Amniotic stem cell (primary cell): ENCODE data around the gene TMPRSS9.

ENCODE experiments used
- DNase-seq: peaks from one replicate; lab custom pipeline; 2025; lab: John Stamatoyannopoulos, UW

The TMPRSS9 gene

DNA sequence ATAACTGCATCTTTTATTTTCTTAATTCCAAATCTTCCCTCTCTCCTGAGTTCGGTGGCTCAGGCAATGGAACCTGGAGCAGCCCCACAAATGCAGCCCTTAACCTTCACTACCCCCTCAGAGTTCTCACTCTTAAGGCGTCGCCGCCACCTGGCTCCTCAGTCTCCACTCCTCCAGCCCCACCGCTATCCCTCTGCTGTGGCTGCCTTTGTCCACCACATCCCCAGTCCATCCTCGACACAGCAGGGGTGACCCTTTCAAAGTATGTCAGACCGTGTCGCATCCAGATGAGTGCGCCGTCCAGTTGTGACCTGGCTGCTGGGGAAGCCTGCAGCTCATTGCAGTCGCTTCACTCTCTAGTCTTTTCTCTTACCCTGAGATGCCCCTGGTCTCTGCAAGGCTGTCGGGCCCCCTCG is 30.6 kb upstream of the TMPRSS9 start:
- DNase-seq, result no peak

DNA sequence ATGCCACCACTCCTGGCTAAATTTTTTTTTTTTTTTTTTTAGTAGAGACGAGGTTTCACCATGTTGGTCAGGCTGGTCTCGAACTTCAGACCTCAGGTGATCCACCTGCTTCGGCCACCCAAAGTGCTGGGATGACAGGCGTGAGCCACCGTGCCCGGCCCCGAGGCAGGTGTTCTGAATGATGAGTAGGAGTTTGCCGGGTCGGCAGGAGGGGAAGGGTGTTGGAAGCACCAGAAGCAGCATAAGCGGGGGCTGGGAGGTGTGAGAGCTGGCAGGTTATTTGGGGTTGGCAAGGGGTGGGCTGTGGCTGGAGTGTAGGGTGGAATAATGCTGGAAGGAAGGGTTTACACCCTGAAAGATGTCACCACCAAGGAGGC is 29.8 kb upstream of the TMPRSS9 start:
- DNase-seq, result no peak

DNA sequence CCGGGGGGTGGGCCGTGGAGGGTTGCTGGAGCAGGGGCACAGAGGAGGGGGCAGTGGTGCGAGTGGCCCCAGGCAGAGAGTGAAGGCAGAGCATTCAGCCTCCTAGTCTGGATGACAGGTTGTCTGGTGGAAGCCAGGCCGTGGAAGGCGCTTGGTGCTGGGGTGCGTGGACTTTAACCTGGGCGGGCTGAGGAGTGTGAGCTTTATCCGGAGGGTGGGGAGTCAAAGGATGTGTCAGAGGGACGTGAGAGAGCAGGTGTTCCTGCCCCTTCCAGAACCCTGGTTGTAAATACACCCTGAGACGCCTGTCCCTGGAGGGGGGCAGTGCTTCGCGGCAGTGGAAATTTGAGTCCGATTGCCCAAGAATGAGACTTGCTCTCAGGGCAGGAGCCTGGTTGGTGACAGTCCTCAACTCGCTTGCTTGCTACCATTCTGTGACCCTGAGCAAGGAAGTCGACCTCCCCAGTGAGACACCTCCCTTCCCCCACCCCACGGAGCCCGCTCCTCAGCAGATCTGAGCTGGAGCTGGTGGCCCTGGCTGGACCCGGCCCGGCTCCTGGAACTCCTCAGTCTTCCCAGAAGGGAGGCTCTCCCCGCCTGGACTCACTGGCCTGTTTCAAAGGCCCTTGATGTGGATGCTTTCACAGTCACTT is 29.3 kb upstream of the TMPRSS9 start:
- DNase-seq, result no peak

DNA sequence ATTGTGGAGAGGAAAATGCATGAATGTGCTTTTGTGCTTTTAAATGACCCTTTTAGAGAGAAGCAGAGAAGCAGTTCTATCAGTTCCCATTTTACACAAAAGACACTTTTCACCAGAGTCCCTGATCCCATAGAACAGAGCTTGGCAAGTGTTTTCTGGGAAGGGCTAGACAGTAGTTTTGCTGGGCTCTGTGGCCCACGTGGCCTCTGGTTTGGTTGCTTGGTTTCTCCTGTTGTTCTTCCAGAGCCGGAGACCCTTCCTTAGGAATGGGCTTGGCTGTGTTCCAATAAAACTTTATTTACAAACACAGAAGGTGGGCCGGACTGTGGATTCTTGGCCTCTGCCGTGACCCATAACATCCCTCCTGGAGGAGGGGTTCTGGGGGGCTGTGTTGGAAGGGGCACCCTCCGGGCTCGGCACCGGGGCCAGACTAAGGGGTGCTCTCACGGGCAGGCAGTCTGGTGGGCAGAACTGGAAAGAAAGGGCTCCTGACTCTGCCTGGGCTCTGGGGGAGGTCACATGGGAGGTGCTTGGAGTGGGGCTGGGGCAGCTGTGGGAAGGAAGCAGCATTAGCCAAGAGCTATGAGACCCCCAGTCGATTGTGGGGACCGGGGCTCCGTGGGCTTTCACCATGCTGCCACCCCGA is 28.3 kb upstream of the TMPRSS9 start:
- DNase-seq, result no peak

DNA sequence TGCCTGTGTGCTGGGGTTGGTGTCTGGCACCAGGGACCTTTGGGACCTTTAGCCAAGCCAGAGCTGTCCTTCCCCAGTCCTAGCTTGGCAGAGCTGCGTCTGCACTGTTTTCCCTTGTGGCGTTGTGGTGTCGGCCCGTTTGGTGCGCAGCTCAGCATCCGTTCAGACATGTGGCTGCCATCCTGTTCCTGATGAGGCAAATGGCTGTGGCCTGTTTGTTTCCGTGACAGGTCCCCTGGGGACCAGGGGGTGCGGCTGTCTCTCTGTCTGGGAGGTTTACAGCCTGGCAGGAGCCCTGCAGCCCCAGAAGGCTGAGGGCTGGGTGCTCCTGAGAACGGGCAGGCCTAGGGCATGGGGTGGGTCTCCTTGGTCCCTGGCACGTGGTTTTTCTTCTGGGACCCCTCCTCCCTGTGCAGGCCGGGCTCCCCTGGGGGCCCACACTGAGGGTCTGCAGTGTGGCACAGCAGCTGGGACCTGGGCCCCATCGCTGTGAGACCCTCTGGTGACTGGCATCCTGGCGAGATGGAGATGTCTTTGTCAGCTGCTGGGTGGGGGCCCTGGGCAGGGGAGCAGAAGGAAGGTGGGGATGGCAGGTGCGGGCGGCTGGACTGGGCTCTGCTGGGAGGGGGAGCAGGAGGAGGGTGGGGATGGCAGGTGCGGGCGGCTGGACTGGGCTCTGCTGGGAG is 27.6 kb upstream of the TMPRSS9 start:
- no peak for DNase-seq

DNA sequence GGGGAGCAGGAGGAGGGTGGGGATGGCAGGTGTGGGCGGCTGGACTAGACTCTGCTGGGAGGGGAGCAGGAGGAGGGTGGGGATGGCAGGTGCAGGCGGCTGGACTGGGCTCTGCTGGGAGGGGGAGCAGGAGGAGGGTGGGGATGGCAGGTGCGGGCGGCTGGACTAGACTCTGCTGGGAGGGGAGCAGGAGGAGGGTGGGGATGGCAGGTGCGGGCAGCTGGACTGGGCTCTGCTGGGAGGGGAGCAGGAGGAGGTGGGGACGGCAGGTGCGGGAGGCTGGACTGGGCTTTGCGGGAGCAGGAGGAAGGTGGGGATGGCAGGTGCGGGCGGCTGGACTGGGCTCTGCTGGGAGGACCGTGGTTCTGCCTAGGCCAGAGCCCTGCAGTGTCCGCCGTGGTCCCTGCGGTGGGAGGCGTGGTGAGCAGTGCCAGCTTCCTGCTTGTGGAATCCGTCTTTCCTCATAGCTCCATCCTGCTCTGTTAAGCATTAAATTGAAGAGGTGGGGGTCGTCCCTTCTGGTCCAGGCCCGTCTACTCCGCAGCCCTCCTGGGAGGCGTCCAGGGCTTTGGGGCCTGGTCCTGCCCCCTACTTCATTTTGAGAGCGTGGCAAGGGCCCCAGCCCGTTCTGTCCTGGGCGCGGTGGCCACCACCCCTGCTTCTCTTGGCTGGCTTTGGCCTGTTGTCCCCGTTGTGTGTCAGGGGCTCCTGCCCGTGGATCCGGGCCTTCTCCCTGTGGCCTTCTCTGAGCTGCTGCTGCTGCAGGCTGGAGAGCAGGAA is 26.8 kb upstream of the TMPRSS9 start:
- DNase-seq, result no peak

DNA sequence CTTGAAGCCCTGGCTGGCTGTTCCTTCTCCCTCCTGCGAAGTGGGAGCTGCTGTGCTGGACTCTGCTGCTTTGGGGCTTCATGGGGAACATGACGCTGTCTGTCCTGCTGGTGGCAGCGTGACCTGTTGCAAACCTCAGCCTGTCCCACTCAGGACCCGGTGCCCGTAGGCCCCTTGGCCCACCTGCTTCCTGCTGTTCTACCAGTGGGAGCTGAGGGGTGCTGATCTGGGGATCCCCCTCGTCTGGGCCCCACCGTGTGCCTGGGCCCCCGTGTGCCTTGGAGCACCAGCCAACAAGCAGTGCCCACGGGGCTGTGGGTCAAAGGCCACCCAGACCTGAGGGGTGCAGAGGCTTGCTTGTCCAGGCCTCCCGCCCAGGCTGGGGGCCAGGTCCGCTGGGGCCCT is 26.3 kb upstream of the TMPRSS9 start:
- DNase-seq, result no peak

DNA sequence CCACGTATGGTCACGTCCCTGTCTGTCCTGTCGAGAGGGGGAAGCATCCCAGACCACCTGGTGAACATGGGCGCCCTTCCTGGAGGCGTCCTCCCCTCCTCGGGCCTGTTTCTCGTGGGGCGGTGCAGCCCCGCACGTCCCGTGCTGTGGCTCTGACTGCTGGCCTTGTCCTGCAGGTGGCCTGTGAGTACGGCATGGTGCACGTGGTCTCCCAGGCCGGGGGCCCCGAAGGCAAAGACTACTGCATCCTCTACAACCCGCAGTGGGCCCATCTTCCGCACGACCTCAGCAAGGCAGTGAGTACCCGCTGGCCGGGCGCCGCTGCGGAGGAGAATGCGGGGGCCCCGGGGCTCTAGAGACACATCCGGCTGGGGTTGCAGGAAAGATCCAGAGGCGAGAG is 25.6 kb upstream of the TMPRSS9 start:
- no peak for DNase-seq

DNA sequence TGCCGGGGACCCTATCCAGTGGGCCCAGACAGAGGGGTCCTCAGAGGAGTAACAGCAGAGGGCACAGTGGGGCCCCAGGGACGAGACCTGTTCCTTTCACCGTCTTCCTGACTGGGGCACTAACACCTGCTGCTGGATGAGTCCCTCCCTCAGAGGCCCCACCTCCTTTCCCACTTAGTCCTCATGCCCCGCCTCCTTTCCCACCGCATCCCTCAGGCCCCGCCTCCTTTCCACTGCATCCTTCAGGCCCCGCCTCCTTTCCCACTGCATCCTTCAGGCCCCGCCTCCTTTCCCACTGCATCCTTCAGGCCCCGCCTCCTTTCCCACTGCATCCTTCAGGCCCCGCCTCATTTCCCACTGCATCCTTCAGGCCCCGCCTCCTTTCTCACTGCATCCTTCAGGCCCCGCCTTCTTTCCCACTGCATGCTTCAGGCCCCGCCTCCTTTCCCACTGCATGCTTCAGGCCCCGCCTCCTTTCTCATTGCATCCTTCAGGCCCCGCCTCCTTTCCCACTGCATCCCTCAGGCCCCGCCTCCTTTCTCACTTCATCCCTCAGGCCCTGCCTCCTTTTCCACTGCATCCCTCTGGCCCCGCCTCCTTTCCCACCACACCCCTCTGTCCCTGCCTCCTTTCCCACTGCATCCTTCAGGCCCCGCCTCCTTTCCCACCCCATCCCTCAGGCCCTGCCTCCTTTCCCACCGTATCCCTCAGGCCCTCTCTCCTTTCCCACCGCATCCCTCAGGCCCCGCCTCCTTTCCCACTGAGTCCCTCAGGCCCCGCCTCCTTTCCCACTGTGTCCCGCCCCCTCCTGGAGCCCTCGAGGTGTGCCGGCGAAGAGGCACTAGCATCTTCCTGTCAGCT is 24.8 kb upstream of the TMPRSS9 start:
- DNase-seq, result no peak

DNA sequence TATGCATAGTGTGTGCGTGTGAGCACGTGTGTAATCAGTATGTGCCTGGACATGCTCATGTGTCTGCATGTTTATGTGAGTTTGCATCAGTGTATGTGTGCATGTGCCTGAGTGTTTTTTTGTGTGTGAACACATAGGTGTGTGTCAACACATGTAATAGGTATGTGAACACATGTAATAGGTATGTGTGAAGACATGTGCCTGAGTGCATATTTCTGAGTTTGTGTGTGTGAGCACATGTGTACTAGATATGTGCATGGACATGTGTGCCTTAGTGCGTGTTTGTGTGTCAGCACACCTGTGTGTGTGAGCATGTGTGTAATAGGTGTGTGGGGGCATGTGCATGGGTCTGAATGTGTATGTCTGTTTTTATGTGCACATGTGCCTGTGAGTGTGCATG is 24.2 kb upstream of the TMPRSS9 start:
- DNase-seq, result no peak

DNA sequence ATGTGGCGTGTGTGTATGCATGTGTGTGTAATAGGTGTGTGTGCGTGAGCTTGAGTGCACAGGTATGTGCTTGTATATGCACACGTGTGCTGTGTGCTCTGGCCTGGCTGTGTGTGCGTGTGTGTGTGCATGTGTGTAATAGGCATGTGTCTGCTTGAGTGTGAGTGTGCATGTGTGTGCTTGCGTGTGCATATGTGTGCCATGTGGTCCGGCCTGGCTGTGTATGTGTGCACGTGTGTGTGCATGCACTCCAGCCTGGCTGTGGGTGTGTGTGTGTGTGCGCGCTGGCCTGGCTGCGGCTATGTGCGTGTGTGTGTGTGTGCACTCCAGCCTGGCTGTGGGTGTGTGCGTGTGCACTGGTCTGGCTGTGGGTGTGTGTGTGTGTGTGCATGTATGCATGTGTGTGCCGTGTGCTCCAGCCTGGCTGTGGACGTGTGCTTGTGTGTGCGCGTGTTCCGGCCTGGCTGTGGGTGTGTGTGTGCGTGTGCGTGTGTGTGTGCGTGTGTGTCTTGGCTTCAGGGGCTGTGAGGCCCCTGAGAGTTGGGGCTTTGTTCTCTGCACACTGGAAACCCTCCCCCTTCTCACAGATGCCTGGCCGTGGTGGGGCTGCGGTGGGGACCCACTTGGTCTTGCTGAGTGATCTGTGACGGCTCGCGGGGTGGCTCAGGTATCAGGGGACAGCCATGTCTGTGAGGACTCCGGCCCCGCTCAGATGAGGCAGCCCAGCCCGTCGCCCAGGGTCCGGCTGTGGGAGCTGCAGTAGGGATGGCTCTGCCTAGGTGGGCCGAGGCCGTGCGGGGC is 23.3 kb upstream of the TMPRSS9 start:
- DNase-seq, result no peak

DNA sequence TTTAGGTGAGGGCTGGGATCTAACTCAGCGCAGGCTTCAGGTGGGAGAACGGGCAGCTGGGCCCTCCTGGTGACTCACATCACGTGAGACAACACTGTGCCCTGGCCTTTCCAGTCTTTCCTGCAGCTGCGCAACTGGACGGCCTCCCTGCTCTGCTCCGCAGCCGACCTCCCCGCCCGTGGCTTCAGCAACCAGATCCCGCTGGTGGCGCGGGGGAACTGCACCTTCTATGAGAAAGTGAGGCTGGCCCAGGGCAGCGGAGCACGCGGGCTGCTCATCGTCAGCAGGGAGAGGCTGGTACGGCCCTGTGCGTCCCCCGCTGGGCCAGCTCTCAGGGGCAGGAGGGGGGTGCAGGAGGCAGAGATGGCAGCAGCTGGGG is 22.7 kb upstream of the TMPRSS9 start:
- DNase-seq, result no peak

DNA sequence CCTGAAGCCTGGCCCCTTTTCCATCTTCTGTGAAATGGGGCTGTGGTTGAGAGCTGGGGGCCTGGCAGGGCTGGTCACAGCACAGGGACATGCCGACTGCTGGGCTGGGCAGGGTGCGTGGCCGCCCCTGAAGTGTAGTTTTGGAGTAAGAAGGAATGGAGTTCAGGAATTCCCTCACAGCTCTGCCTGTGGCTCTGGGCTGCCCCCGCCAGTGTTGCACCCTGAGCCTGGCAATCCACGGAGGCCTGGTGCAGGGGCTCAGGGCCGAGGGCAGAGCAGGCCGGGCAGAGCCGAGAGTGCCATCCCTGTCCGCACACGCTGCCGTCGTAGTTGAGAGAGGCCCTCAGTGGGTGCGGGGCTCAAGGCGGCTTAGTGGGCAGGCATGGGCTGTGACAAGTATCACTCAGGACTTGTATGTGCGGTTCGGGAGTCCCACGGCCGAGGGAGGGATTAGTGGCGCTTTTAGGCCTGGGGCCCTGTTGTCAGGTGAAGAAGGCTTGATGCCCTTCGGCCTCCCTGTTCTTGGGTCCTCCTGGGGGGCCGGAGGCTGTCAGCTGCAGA is 21.9 kb upstream of the TMPRSS9 start:
- DNase-seq, result no peak

DNA sequence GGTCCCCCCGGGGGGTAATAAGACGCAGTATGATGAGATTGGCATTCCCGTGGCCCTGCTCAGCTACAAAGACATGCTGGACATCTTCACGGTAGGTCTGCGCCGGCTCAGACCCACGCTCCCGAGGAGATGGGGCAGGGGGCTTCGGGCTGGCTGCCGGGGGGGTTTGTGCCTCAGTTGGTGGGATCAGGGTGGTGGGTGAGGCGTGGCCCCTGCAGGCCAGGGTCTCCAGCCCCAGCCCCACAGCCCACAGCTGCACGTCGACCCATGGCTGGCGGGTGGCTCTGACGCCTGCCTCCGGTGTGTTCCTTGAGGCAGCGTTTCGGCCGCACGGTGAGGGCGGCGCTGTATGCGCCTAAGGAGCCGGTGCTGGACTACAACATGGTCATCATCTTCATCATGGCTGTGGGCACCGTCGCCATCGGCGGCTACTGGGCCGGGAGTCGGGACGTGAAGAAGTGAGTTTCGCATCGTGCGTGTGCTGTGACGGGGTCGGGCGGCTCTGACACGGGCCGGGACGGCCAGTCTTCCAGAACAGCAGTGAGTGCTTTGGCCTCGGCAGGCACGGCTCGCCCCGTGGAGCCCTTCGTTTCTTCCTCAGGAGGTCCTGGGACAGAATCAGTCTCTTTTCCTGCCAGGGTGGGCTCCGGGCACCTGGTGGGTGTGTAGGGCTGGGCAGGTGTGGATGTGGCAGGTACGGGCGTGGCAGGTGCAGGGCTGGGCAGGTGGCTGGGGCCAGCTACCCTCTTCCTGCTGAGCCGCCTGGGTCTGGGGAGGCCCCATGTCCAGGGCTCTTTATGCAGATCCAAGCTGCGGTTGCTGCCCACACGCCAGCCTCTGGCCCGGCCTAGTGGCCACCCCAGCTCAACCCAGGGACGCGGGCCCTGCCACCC is 21.1 kb upstream of the TMPRSS9 start:
- no peak for DNase-seq

DNA sequence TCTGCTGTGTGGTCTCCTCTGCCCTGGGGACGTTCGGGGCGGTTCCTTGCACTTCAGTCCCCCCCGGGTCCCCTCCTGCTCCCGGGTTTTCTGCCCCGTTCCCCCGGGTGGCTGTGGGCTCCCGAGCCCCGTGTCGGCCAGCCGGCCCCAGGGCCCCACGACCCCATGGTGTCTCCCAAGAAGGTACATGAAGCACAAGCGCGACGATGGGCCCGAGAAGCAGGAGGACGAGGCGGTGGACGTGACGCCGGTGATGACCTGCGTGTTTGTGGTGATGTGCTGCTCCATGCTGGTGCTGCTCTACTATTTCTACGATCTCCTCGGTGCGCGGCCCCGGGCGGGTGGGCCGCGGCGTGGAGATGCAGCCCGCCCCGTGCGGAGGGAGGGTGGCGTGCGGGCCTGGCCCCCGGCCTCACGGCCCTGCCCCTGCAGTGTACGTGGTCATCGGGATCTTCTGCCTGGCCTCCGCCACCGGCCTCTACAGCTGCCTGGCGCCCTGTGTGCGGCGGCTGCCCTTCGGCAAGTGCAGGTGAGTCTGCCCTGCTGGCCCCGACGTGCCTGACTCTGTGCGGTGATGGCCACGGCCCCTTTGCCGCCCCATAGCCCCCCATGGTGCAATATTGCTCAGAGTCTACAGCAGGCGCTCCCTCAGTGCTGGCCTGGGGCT is 20.3 kb upstream of the TMPRSS9 start:
- no peak for DNase-seq

DNA sequence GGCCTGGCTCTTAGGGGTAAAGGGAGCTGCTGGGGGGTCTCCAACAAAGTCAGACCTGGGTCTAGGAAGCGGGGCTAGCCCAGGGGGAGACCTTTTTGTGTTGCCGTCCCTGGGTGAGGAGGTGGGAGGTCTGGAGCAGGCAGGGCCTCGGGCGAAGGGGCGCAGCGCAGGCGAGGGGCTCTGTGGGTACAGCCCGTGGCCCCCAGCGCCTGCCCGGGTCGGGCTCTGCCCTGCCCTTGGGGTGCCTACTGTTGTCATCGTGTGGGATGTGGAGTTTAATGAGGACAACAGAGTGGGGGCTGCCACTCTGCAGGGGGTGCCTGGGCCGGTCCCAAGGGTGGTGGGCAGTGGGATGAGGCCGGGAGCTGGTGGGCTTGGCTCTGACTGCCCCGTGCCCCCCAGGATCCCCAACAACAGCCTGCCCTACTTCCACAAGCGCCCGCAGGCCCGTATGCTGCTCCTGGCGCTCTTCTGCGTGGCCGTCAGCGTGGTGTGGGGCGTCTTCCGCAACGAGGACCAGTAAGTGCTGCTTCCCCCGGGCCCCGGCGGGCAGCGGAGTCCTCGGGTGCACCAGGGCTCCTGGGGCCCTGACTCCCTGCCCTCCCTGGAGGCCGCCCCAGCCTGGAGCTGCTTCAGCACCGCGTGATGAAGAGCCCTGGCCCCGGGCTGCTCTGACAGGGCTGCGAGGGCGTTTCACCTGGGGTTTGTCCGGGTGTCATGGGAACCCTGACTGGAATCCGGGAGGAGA is 19.4 kb upstream of the TMPRSS9 start:
- no peak for DNase-seq

DNA sequence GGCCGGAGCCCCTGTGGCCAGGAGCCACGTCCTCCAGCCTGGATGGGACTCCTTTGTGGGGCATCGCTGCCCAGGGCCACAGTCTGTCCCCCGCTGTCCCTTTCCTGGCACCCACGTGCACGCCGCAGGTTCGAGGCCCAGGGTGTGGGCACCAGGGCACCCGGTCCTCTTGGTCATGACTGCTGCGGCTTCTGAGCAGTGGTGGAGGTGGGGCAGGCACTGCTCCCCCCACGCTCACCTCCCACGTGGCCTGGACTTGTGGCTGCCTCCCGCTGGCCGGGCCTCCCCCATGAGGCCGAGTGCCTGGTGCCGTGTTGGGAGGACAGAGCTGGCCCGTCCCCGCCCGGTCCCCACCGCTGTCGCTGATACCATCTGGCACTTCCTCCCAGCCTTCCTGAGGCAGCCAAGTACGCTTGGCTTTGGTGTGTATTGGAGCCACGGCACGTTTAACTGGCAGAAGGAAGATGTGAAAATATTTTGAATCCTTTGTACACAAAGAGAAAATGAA is 18.8 kb upstream of the TMPRSS9 start:
- DNase-seq, result no peak

DNA sequence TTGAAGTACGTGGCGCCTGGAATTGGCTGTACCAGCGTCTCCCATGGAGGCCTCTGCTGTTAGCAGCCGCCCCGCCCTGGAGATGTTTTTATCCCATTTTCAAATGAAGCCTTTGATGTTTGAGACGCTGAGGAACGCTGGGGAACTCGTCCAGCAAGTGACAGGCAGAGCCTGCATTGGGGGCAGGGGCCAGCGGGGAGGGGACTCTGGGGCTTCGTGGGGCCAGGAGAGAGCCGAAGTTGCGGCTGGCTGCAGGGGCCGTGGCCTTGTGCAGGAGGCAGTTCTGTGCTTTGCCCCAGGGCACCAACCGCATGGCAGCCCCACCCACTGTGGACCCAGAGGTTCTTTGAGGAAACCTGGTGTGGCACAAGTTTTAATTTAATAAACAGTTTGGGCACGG is 18.1 kb upstream of the TMPRSS9 start:
- no peak for DNase-seq
